Ramos (cell line): ENCODE measurements around the gene CYP24A1.

Source experiments
- in situ Hi-C: fragments of 300-500 bp; cut with MboI; formaldehyde crosslinking; loops from one replicate; pipeline ENCODE4 v1.14.3; 2022; ENCODE audit warnings: low sequenced_read_pairs; ENCODE audit not compliant: unreplicated experiment

CYP24A1 gene

GRCh38 chr20:54204063-54204462 lies 30.3 kb upstream of the CYP24A1 start:
- in situ Hi-C loops: no loop called here

- in situ Hi-C loops: no loop called here
Measured at GRCh38 chr20:54203281-54203680, 29.5 kb upstream of the CYP24A1 start.

GRCh38 chr20:54201268-54201846 lies 27.6 kb upstream of the CYP24A1 start:
- in situ Hi-C loops: no loop called here

GRCh38 chr20:54200487-54201267 lies 26.9 kb upstream of the CYP24A1 start:
- in situ Hi-C loops: no loop called here

GRCh38 chr20:54199721-54200176 lies 26.0 kb upstream of the CYP24A1 start:
- in situ Hi-C loops: no loop called here

GRCh38 chr20:54199283-54199682 lies 25.5 kb upstream of the CYP24A1 start:
- in situ Hi-C loops: no loop called here

GRCh38 chr20:54197621-54198604 lies 24.1 kb upstream of the CYP24A1 start:
- in situ Hi-C loops: no loop called here

GRCh38 chr20:54195483-54196472 lies 22.0 kb upstream of the CYP24A1 start:
- in situ Hi-C loops: no loop called here

GRCh38 chr20:54194724-54195438 lies 21.1 kb upstream of the CYP24A1 start:
- in situ Hi-C loops: no loop called here

- in situ Hi-C loops: no loop called here
Measured at GRCh38 chr20:54193817-54194216, 20.0 kb upstream of the CYP24A1 start.

GRCh38 chr20:54190217-54190616 lies 16.4 kb upstream of the CYP24A1 start:
- in situ Hi-C loops: no loop called here

GRCh38 chr20:54189630-54190029 lies 15.8 kb upstream of the CYP24A1 start:
- in situ Hi-C loops: no loop called here

GRCh38 chr20:54188132-54188849 lies 14.5 kb upstream of the CYP24A1 start:
- in situ Hi-C loops: no loop called here

GRCh38 chr20:54184904-54185626 lies 11.3 kb upstream of the CYP24A1 start:
- in situ Hi-C loops: no loop called here

GRCh38 chr20:54184071-54184470 lies 10.3 kb upstream of the CYP24A1 start:
- in situ Hi-C loops: no loop called here

GRCh38 chr20:54180931-54181330 lies 7.1 kb upstream of the CYP24A1 start:
- in situ Hi-C loops: no loop called here

GRCh38 chr20:54179946-54180345 lies 6.2 kb upstream of the CYP24A1 start:
- in situ Hi-C loops: no loop called here

- in situ Hi-C loops: no loop called here
Measured at GRCh38 chr20:54178256-54178655, 4.5 kb upstream of the CYP24A1 start.
